GM19455 (cell line): ENCODE data around the gene UBTF.

ENCODE experiments used
- ATAC-seq: cut with Tn5 transposase; IDR thresholded peaks from one replicate; pipeline ENCODE4 v1.9.1; 2021; ENCODE audit not compliant: unreplicated experiment

The UBTF gene

GRCh38 chr17:44174427-44174826, 45.0 kb downstream of the UBTF start:
- ATAC-seq: no peak

GRCh38 chr17:44171931-44172455, 47.5 kb downstream of the UBTF start:
- ATAC-seq: no peak

DNA sequence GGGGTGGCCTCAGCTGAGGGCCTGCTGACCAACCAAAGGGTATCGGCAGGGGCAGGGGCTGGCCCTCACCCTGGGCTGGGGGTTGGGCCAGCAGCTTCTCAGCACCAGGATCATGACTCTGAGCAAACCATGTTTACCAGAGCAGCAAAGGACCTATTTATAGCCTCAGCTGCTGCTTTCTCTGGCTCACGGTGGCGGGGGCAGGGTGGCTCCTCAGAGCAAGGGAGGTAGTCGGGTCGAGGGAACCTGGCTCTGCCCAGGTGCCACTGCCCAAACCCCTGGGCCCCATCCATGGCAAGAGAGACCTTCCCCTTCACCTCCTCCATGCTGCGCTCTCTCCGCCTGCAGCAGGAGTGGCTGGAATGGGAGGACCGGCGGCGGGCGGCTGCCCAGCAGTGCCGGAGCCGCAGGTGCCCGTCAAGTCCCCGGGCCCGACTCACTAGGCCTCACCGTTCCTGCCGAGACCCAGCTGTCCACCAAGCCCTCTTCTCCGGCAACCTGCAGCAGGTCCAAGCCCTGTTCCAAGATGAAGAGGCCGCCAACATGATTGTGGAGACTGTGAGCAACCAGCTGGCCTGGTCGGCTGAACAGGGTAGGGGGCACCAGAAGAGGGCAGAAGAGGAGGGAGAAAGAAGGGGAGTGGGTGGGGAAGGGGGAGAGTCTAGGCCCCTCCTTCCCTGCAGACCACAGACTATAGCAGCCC, 48.8 kb downstream of the UBTF start, which contains the start of gene ASB16:
Gene ASB16 (plus strand): TSS at position 206 of the 703 bp plus-strand sequence. CDS start 86 bp downstream, at position 292.
- ATAC-seq: no peak

- ATAC-seq: no peak
Measured at GRCh38 chr17:44170135-44170498, 49.4 kb downstream of the UBTF start.

GRCh38 chr17:44167181-44167861, 52.2 kb downstream of the UBTF start:
- no peak for ATAC-seq

DNA sequence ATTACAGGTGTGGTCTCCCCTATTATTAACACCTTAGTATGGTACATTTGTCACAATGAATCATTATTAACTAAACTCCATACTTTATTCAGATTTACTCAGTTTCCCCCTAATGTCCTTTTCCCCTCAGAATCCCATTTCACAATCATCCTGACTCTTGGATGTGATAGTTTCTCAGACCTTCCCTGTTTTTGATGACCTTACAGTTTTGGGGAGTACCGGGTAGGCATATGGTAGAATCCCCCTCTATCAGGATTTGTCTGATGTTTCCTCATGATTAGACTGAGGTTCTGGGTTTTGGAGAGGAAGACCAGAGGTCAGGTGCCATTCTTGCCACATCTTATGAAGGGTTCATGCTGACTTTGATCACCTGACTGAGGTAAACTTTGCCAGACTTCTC, 55.0 kb downstream of the UBTF start:
- ATAC-seq: no peak

DNA sequence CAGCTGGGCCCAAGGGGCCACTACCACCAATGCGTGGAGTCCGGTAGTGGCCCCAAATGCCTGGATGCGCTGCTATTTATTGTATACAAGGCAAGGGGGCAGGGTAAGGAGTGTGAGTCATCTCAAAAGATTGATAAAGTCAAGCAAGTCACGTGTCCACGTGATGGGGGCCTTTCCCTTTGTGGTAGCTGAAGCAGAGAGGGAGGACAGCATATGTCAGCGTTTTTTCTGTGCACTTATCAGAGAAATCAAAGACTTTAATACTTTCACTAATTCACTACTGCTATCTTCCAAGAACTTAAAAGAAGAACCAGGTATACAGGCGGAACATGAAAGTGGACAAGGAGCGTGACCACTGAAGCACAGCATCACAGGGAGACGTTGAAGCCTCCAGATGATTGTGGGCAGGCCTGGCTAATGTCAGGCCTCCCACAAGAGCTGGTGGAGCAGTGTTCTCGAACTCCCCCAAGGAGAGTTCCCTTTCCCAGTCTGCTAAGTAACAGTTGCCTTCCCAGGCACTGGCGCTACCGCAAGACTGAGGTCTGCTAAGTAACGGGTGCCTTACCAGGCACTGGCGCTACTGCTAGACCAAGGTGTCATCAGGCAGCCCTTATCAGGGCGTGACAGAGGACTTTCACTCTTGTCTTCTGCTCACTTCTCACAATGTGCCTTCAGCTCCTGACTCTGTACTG, 59.8 kb downstream of the UBTF start:
- ATAC-seq: no peak

DNA sequence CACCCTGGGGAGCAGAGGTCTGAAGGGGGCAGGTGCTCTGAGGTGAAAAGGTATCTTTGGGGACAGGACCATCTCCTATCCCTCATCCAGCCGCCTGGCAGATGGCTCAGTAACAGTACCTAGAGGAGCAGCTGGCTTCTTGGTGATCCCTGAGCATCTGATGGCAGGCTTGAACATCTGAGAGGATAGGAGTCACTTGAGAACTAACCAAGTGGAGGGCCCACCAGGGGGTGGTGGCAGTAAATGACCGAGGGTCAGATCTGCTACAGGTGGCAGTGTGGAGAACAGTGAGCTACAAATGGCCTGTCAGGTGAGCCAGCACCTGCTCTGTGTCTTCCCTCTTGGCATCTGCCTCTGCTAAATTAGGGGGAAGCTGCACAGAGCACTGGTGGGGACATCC, 64.0 kb downstream of the UBTF start:
- ATAC-seq: no peak
